Measurements from ENCODE around the gene ZNF91.

Gene ZNF91

DNA sequence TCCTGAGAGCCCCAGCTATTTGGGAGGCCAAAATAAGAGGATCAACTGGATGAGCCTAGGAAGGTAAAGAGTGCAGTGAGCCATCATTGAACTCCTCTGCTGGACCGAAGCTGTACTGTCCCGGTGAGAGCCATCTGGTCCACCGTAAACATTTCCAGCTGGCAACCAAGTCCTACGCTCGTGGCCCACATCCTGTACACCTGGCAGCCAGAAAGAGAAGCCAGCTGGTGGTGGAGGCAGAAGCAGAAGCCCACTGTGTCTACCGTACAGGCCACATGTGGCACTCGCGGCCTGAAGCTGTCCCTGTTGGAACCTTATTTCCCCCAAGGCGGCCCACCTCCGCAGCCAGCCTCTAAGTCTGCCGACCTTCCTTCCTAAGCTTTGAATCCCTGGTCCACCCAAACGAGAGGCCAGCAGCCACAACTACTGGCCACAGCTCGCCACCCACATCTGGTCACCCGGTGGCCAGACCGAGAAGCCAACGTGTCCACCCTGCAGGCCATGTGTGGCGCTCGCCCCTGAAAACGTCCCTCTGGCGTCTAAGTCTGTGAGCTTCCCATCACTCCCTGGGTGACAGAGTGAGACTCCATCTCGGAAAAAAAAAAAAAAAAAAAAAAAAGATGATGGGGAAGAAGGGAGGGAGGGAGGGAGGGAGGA is 14.2 kb upstream of the ZNF91 start:
- TF ChIP-seq, protein P1, sequence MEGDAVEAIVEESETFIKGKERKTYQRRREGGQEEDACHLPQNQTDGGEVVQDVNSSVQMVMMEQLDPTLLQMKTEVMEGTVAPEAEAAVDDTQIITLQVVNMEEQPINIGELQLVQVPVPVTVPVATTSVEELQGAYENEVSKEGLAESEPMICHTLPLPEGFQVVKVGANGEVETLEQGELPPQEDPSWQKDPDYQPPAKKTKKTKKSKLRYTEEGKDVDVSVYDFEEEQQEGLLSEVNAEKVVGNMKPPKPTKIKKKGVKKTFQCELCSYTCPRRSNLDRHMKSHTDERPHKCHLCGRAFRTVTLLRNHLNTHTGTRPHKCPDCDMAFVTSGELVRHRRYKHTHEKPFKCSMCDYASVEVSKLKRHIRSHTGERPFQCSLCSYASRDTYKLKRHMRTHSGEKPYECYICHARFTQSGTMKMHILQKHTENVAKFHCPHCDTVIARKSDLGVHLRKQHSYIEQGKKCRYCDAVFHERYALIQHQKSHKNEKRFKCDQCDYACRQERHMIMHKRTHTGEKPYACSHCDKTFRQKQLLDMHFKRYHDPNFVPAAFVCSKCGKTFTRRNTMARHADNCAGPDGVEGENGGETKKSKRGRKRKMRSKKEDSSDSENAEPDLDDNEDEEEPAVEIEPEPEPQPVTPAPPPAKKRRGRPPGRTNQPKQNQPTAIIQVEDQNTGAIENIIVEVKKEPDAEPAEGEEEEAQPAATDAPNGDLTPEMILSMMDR (IDR thresholded peaks at IDR 0.05; ENCODE audit: control extremely low read depth, extremely low read depth, low read depth, missing control alignments): no peak
- no peak for DNase-seq (ENCODE audit: extremely low spot score)
- POLR2A ChIA-PET: no interaction called here
- CTCF ChIA-PET: no interaction called here

DNA sequence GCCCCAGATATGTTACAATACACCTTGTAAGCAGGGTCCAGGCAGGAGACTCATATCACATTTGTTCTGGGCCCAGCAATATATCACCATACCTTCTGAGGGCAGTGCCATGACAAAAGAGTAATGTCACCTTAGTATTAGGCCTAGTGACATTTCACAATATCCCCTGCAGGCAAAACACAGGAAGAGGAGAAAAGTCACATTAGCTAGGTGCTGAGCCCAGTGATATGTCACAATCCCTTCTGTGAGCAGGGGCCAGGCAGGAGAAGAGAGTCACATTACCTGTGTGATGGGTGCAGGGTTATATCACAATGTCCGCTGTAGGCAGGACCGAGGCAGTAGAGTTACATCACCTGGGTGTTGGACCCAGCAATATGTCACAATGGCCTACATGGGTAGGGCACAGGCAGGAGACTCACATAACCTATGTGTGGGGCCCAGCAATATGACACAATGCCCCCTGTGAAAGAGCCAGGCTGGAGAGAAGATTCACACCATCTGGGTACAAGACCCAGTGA is 12.4 kb upstream of the ZNF91 start:
- TF ChIP-seq, protein P1 (IDR thresholded peaks at IDR 0.05; ENCODE audit: control extremely low read depth, extremely low read depth, low read depth, missing control alignments): no peak
- ChIA-PET POLR2A (no interaction called here), CTCF (no interaction called here)
- DNase-seq (ENCODE audit: extremely low spot score): no peak

DNA sequence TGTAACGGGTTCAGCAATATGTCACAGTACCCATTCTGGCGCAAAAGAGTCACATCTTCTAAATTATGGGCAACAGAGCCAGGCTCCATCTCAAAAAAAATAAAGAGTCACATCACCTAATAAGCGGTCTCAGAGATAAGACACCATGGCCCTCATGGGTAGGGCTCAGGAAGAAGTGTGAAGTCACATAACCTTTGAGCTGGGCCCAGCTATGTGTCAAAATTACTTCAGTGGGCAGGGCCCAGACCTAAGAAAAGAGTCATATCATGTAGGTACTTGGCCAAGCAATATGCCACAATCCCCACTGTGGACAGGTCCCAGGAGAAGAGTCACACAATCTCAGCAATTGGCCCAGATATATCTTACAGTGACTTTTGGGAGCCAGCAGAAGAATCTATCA is 11.4 kb upstream of the ZNF91 start:
- no peak for DNase-seq (ENCODE audit: extremely low spot score)
- ChIA-PET POLR2A (no interaction called here), CTCF (no interaction called here)
- TF ChIP-seq, protein P1 (IDR thresholded peaks at IDR 0.05; ENCODE audit: control extremely low read depth, extremely low read depth, low read depth, missing control alignments): no peak

DNA sequence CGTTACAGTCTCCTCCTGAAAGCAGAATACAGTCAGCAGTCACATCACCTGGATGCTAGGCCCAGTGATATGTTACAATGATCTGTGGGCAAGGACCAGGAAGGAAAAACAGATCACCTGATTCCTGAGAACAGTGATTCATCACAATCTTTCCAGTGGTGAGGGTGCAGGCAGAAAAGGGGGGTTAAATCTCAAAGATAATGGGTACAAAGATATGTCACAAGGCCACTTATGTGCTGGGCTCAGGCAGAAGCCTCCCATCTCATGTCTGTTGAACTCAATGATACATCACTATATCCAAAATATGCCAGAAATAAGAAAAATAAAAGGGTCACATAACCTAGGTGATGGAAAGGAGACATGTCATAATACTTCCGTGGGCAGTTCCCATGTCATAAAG is 10.8 kb upstream of the ZNF91 start:
- ChIA-PET CTCF (no interaction called here), POLR2A (no interaction called here)
- TF ChIP-seq, protein P1 (IDR thresholded peaks at IDR 0.05; ENCODE audit: control extremely low read depth, extremely low read depth, low read depth, missing control alignments): no peak
- DNase-seq (ENCODE audit: extremely low spot score): no peak

DNA sequence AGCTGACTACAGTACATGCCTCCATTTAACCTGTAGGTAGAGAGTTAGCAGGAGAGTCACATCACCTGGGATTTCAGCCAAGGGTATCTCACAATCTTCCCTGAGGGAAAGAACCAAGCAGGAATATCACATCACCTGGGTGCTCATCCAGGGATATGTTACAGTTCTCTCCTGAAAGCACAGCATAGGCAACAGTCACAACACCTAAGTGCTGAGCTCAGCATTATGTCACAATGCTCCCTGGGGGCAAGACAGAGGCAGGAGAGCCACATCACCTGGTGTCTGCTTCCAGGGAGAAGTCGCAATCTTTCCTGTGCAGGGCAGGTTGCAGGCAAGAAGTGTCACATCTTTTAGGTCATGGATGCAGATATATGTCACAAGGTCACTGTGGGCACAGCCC is 9.4 kb upstream of the ZNF91 start:
- POLR2A ChIA-PET: no interaction called here
- TF ChIP-seq, protein P1 (IDR thresholded peaks at IDR 0.05; ENCODE audit: control extremely low read depth, extremely low read depth, low read depth, missing control alignments): no peak
- CTCF ChIA-PET: no interaction called here
- DNase-seq (ENCODE audit: extremely low spot score): no peak

DNA sequence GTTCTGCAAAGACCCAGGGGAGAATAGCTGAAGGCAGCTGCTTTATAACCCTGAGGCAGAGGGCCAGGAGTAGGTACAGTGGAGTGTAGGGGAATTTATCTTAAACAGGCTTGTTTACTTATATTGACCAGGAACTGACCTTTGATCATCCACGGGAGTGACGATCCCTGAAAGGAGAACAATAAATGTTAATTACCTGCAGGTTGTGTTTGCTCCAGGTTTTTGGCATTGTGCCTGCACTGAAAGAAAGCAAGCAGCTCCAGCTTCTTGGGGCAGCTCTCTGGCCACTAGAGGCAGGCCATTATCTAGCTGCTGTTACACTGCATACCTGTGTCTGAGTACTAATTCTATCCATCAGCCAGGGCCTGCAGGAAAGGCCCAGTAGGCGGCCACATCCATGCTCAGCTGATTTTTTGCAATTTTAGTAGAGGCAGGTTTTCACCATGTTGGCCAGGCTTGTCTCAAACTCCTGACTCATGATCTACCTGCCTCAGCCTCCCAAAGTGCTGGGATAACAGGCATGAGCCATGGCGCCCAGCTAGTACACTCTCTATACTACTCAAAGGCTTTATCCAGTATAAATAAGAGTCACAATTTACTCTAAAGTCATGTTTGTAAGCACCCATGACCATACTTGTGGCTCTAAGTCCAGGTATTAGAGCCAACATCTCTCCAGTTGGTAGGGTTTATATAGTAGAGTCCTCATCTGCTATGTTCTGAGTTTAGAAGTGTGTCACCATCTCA is 8.5 kb upstream of the ZNF91 start:
- no peak for DNase-seq (ENCODE audit: extremely low spot score)
- ChIA-PET CTCF (no interaction called here), POLR2A (no interaction called here)
- TF ChIP-seq, protein P1 (IDR thresholded peaks at IDR 0.05; ENCODE audit: control extremely low read depth, extremely low read depth, low read depth, missing control alignments): no peak
